Fibroblast of mammary gland (primary cell): ENCODE data around the gene SLIT2.

Source experiments
- DNase-seq: peaks from one replicate; pipeline ENCODE4 v3.0.0-alpha.2; 2010; ENCODE audit warnings: low read depth
- H3K4me3 ChIP-seq: 2 replicates; pipeline ENCODE4 v1.5.1; 2011; ENCODE audit warnings: low read depth, mild to moderate bottlenecking, low read length, moderate library complexity; ENCODE audit not compliant: control insufficient read depth
- CTCF ChIP-seq: conservative IDR thresholded peaks from 2 replicates; pipeline ENCODE4 v1.5.1; 2011; ENCODE audit warnings: low read depth, low read length, inconsistent platforms; ENCODE audit not compliant: control insufficient read depth, insufficient read depth

Gene SLIT2

GRCh38 chr4:20262221-20262620 is 10.5 kb downstream of the SLIT2 start:
- no peak for DNase-seq
- no peak overlapping the region for H3K4me3 ChIP-seq
- TF ChIP-seq CTCF, result no peak

GRCh38 chr4:20264688-20265087 is 13.0 kb downstream of the SLIT2 start:
- H3K4me3 ChIP-seq, result no peak overlapping the region
- TF ChIP-seq CTCF, result no peak
- no peak for DNase-seq

- TF ChIP-seq CTCF, result no peak
- H3K4me3 ChIP-seq, result no peak overlapping the region
- DNase-seq, result no peak
These were observed 14.0 kb downstream of the SLIT2 start for GRCh38 chr4:20265726-20266125.

- no peak overlapping the region for H3K4me3 ChIP-seq
- no peak for DNase-seq
- no peak for TF ChIP-seq CTCF
These were observed 14.7 kb downstream of the SLIT2 start for GRCh38 chr4:20266215-20267082.

- no peak for TF ChIP-seq CTCF
- DNase-seq, result no peak
These were observed 16.3 kb downstream of the SLIT2 start for GRCh38 chr4:20268028-20268427.

GRCh38 chr4:20269320-20269719 is 17.6 kb downstream of the SLIT2 start:
- DNase-seq, result no peak
- H3K4me3 ChIP-seq, result no peak overlapping the region
- no peak for TF ChIP-seq CTCF

More at GRCh38 chr4:20268028-20268427, 16.3 kb downstream of the SLIT2 start:
- H3K4me3 ChIP-seq, result no peak overlapping the region
